Peyer's patch (tissue), 4 donors: ENCODE measurements around the gene NTPCR. TPM values are rescaled to one million over a fixed set of nuclear protein-coding genes. Genes with fewer than 3 reads are reported as not detected.

ENCODE experiments used
- DNase-seq, 3 donors: peaks; one replicate each; pipeline ENCODE4 v3.0.0-alpha.2; 2017 to 2019
- H3K27ac ChIP-seq, 4 donors: fragments of 200-600 bp; sonication (generic); one replicate each; pipeline ENCODE4 v1.5.1; 2016 to 2019
- H3K27me3 ChIP-seq, 2 donors: fragments of 200-600 bp; sonication (generic); one replicate each; pipeline ENCODE4 v1.5.1; 2019
- H3K36me3 ChIP-seq, 3 donors: fragments of 200-600 bp; sonication (generic); one replicate each; pipeline ENCODE4 v1.5.1; 2016 to 2019
- H3K4me1 ChIP-seq, 4 donors: fragments of 200-600 bp; sonication (generic); one replicate each; pipeline ENCODE4 v1.5.1; 2016 to 2019
- H3K4me3 ChIP-seq, 4 donors: fragments of 200-600 bp; sonication (generic); 1 replicate in 3 of 4; 2 replicates in 1 of 4; pipeline ENCODE4 v1.5.1; 2016 to 2019; ENCODE audit warnings: mild to moderate bottlenecking in 1 of 4
- H3K9me3 ChIP-seq, 4 donors: fragments of 200-600 bp; sonication (generic); one replicate each; pipeline ENCODE4 v1.5.1; 2016 to 2019; ENCODE audit warnings: mild to moderate bottlenecking in 1 of 4
- POLR2A ChIP-seq, 2 donors: fragments of 450-650 bp; IDR thresholded peaks; one replicate each; pipeline ENCODE4 v1.5.1; 2017; ENCODE audit warnings: antibody characterized with exemption in 2 of 2, mild to moderate bottlenecking in 2 of 2, moderate library complexity in 2 of 2
- total RNA-seq, 4 donors: library from RNA; depleted of rRNA; stranded (reverse); fragments of >200 nt; gene quantifications; one replicate each; pipeline ENCODE4 v1.1.0, GENCODE V29; 2016
- TF ChIP-seq, protein P1 (sequence below), 6 experiments: fragments of 450-650 bp in 4 of 6; fragments of 200-600 bp in 2 of 6; sonication (generic) in 1 of 6; IDR thresholded peaks; one replicate each; pipeline ENCODE4 v1.5.1; 2017 to 2019; ENCODE audit warnings: antibody characterized with exemption in 6 of 6, mild to moderate bottlenecking in 3 of 6, moderate library complexity in 1 of 6

NTPCR gene
- total RNA-seq, 4 donors from 2014 or later = 25.7 to 43.0 (median 29.6) TPM

DNA sequence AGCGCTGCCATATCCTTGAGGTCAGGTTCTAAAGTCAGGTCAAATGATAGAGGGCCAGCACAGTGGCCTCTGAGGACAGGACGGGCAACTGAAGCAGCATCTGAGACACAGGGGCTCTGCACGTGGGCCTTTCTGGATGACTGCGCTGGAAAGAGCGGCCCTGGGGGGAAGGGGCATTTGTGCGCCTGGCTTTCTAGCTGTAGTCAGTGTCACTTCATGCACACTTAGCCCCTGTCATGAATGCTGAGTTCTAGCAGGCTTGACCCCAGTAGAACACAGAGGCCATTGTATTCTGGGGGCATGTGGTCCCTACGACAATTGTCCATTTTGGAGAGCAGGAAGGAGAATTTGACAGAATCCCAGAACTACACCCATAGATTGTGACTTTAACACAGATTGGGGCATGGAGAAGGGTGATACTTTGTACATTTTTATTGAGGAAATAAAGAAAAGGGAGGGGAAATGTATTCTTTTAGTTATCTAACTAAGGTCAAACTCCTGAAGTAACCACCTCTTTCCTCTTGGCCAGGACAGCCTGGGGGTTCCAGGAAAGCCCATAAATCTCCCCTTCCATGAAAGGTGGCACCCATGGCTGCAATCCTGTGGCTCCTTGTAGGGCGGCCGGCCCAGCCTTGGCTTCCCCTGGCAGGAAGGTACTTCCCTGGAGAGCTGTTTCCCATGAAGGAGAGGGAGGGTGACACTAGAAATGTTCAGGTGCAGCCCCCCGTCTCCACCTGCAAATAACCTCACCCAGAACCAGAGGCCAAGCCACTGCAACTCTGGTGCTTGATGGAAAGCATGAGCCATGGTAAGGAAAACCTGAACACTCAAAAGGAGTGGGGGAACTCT is 34.4 kb downstream of the NTPCR start:
- no peak for DNase-seq
- Histone ChIP-seq H3K27ac (no peak overlapping the region), H3K4me1 (peaks cover 0 to 12% (median 0%) of the 10 kb centered on the region in 4 donors), H3K36me3 (no peaks in the 10 kb centered on the region), H3K4me3 (no peak overlapping the region), H3K9me3 (no peaks in the 10 kb centered on the region), H3K27me3 (no peaks in the 10 kb centered on the region)
- TF ChIP-seq POLR2A (IDR thresholded peaks at IDR 0.05) = no peak
- TF ChIP-seq, protein P1, sequence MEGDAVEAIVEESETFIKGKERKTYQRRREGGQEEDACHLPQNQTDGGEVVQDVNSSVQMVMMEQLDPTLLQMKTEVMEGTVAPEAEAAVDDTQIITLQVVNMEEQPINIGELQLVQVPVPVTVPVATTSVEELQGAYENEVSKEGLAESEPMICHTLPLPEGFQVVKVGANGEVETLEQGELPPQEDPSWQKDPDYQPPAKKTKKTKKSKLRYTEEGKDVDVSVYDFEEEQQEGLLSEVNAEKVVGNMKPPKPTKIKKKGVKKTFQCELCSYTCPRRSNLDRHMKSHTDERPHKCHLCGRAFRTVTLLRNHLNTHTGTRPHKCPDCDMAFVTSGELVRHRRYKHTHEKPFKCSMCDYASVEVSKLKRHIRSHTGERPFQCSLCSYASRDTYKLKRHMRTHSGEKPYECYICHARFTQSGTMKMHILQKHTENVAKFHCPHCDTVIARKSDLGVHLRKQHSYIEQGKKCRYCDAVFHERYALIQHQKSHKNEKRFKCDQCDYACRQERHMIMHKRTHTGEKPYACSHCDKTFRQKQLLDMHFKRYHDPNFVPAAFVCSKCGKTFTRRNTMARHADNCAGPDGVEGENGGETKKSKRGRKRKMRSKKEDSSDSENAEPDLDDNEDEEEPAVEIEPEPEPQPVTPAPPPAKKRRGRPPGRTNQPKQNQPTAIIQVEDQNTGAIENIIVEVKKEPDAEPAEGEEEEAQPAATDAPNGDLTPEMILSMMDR (IDR thresholded peaks at IDR 0.05) = no peak

DNA sequence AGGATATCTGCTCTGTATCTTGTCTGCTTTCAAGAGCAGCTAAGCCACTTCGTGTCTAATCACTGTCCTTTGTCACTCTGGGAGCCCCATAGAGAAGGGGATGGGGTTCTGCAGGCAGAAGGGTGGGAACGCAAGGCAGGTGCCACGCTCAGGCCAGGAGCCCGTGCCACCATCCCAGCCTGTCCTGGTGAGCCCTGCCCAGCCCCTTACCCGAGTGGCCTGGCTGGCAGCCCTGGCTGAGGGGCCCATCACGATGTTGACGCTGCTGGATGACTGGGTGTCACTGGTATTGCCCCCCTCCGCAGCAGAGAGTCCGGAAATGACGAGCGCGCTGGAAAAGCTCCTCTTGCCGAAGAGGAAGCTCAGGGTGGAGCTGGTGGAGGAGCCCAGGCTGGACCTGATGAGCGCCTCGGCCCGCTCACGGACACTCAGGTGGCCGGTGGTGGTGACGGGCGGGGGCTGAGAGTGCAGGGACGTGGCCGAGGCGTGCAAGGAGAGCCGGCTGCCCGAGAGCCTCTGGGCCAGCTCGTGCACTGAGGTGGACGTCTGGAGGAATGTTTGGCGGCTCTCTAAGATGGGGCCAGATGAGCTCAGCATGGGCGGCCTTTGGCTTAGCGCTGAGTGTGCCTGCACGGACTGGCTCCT is 35.6 kb downstream of the NTPCR start:
- TF ChIP-seq, protein P1 (IDR thresholded peaks at IDR 0.05) = no peak
- TF ChIP-seq POLR2A (IDR thresholded peaks at IDR 0.05) = no peak
- no peak overlapping the region for H3K27ac ChIP-seq

DNA sequence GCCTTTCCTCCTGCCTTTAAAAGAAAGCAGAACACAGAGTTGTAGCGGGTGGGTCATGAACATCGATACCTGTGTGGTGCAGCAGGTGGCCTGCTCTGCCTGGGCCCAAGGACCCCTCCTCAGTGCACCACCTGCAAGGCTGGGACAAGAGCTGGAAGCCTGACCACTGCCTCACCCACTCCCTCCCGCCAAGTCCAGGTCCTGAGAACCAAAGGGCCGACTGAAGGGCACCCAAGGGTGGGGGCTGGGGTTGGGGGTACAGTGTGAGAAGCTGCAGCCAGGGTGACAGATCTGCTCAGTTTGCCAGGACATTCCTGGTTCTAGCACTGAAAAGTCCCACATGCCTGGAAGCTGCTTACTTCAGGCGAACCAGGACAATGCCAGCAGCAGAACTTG is 36.1 kb downstream of the NTPCR start:
- Histone ChIP-seq H3K4me3 (no peak overlapping the region), H3K27me3 (no peaks in the 10 kb centered on the region), H3K27ac (no peak overlapping the region), H3K4me1 (peaks cover 0 to 12% (median 0%) of the 10 kb centered on the region in 4 donors), H3K9me3 (no peaks in the 10 kb centered on the region), H3K36me3 (no peaks in the 10 kb centered on the region)
- TF ChIP-seq, protein P1 (IDR thresholded peaks at IDR 0.05) = no peak
- no peak for TF ChIP-seq POLR2A (IDR thresholded peaks at IDR 0.05)
- DNase-seq = no peak

More for the DNA sequence above, 35.6 kb downstream of the NTPCR start:
- no peak for DNase-seq
- H3K4me3 ChIP-seq = no peak overlapping the region
- H3K36me3 ChIP-seq = no peaks in the 10 kb centered on the region
- no peaks in the 10 kb centered on the region for H3K27me3 ChIP-seq
- peaks cover 0 to 12% (median 0%) of the 10 kb centered on the region in 4 donors for H3K4me1 ChIP-seq
- no peaks in the 10 kb centered on the region for H3K9me3 ChIP-seq

DNA sequence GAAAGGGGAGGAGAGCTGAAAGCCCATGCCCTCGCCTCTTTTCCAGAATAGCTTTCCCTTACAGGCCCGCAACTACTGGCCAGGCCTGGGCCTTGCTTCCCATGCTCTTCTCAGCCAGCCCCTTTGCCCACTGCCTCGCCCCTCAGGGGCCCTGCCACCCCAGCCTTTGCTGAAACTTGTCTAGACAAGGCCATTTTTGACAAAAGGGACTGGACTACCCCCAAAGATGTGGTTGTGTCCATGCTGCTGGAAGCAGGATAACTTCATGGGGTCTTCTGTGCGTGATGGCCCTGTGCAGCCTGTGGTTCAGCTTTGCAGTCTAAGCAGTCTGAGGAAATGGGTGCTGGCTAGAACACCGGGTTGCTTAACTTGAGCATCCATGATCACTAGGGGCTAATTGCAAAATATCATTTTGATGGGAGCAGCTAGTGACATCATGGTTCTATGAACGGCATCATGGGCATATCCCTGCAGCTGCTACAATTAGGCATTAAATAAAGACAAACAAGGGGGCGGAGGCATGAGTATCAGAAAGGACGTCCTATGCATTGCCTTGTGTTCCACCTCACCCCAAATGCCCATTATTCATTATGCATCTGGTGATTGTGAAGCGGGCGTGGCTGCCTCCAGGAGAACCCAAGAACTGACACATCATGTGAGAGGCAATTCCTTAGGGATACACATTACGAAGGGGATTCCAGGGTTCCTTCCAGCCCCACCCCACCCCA is 36.8 kb downstream of the NTPCR start:
- Histone ChIP-seq H3K4me1 (peaks cover 0 to 12% (median 0%) of the 10 kb centered on the region in 4 donors), H3K27me3 (no peaks in the 10 kb centered on the region), H3K27ac (no peak overlapping the region), H3K36me3 (no peaks in the 10 kb centered on the region), H3K9me3 (no peaks in the 10 kb centered on the region), H3K4me3 (no peak overlapping the region)
- no peak for DNase-seq
- TF ChIP-seq, protein P1 (IDR thresholded peaks at IDR 0.05) = no peak
- no peak for TF ChIP-seq POLR2A (IDR thresholded peaks at IDR 0.05)

DNA sequence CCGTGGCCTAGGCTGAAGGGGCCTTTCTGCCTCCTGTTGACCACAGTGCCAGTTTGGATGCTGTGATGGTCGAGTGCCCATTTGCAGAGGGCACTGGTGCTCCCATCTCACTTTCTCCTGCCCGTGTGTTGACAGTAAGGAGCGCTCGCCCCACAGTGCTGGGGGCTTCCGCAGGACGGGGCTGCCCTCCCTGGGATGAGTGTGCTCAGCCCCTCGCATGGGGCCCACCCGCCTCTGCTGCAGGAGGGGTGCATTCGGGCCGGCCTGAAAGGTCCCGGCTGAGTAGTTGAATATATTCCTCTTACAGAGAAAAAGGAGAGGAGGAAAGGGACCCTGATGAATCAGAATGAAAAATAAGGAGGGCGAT is 37.3 kb downstream of the NTPCR start:
- no peaks in the 10 kb centered on the region for H3K27me3 ChIP-seq
- no peak for TF ChIP-seq POLR2A (IDR thresholded peaks at IDR 0.05)
- TF ChIP-seq, protein P1 (IDR thresholded peaks at IDR 0.05) = no peak
- H3K9me3 ChIP-seq = no peaks in the 10 kb centered on the region
- DNase-seq = no peak
- H3K4me1 ChIP-seq = peaks cover 0 to 12% (median 0%) of the 10 kb centered on the region in 4 donors
- H3K4me3 ChIP-seq = no peak overlapping the region
- H3K36me3 ChIP-seq = no peaks in the 10 kb centered on the region
- no peak overlapping the region for H3K27ac ChIP-seq
